ENCODE measurements around the gene NRIP1.

Gene NRIP1

GRCh38 chr21:15051644-15052458, 12.9 kb downstream of the NRIP1 start:
- DNase-seq (ENCODE audit: extremely low spot score), result peak; percentile 31
- ChIA-PET POLR2A (no interaction called here), CTCF (interaction anchor here (0.9 to 1.3 kb wide), 3 partner anchors 12 to 541 kb away, joined by 3 read pairs; partner anchors contain the start of gene NRIP1)
- TF ChIP-seq CTCF (IDR thresholded peaks at IDR 0.05; ENCODE audit: control extremely low read depth, extremely low read depth, low read depth, missing control alignments), result no peak

GRCh38 chr21:15050568-15051377, 14.0 kb downstream of the NRIP1 start:
- TF ChIP-seq CTCF (IDR thresholded peaks at IDR 0.05; ENCODE audit: control extremely low read depth, extremely low read depth, low read depth, missing control alignments), result no peak
- POLR2A ChIA-PET, result no interaction called here
- CTCF ChIA-PET, result interaction anchor here (1.2 to 1.8 kb wide), 4 partner anchors 8 to 432 kb away, joined by 3 to 7 read pairs (median 4); partner anchors contain the start of gene NRIP1
- DNase-seq (ENCODE audit: extremely low spot score), result no peak

- CTCF ChIA-PET, result no interaction called here
- POLR2A ChIA-PET, result no interaction called here
- DNase-seq (ENCODE audit: extremely low spot score), result no peak
- no peak for TF ChIP-seq CTCF (IDR thresholded peaks at IDR 0.05; ENCODE audit: control extremely low read depth, extremely low read depth, low read depth, missing control alignments)
Measured at GRCh38 chr21:15045017-15045416, 19.8 kb downstream of the NRIP1 start.

GRCh38 chr21:15042531-15042930, 22.3 kb downstream of the NRIP1 start:
- TF ChIP-seq CTCF (IDR thresholded peaks at IDR 0.05; ENCODE audit: control extremely low read depth, extremely low read depth, low read depth, missing control alignments), result no peak
- POLR2A ChIA-PET, result no interaction called here
- CTCF ChIA-PET, result no interaction called here
- DNase-seq (ENCODE audit: extremely low spot score), result no peak

- no peak for TF ChIP-seq CTCF (IDR thresholded peaks at IDR 0.05; ENCODE audit: control extremely low read depth, extremely low read depth, low read depth, missing control alignments)
- POLR2A ChIA-PET, result interaction anchor here (0.5 kb wide), 1 partner anchor 147 kb away, joined by 3 read pairs; no protein-coding TSS in a partner anchor
- no peak for DNase-seq (ENCODE audit: extremely low spot score)
- CTCF ChIA-PET, result interaction anchor here (0.8 kb wide), 1 partner anchor 12 kb away, joined by 3 read pairs; no protein-coding TSS in a partner anchor
Measured at GRCh38 chr21:15039607-15040299, 25.0 kb downstream of the NRIP1 start.

- no peak for DNase-seq (ENCODE audit: extremely low spot score)
- TF ChIP-seq CTCF (IDR thresholded peaks at IDR 0.05; ENCODE audit: control extremely low read depth, extremely low read depth, low read depth, missing control alignments), result no peak
- CTCF ChIA-PET, result no interaction called here
- POLR2A ChIA-PET, result no interaction called here
Measured at GRCh38 chr21:15037900-15038293, 26.9 kb downstream of the NRIP1 start.
